HAP-1 (cell line): ENCODE results near the gene DLG5.
A peak's percentile ranks its signal among the peaks of the same experiment; 100 is the strongest.

ENCODE experiments used
- DNase-seq, 2 experiments: peaks; one replicate each; pipeline ENCODE4 v3.0.0-alpha.2; 2016 to 2020; ENCODE audit warnings: low spot score in 2 of 2
- H3K27me3 ChIP-seq: fragments of 250-450 bp; sonication (Bioruptor Pico); 2 replicates; pipeline ENCODE4 v1.5.1; 2020; ENCODE audit warnings: low read depth, mild to moderate bottlenecking, moderate library complexity
- H3K36me3 ChIP-seq: fragments of 250-450 bp; sonication (Bioruptor Pico); replicated peaks from 2 replicates; pipeline ENCODE4 v1.5.1; 2020; ENCODE audit warnings: mild to moderate bottlenecking
- H3K4me1 ChIP-seq: fragments of 250-450 bp; sonication (Bioruptor Pico); 2 replicates; pipeline ENCODE4 v1.5.1; 2020; ENCODE audit warnings: mild to moderate bottlenecking
- H3K4me3 ChIP-seq: fragments of 250-450 bp; sonication (Bioruptor Pico); 2 replicates; pipeline ENCODE4 v1.5.1; 2020; ENCODE audit warnings: mild to moderate bottlenecking, moderate library complexity
- H3K9me3 ChIP-seq: fragments of 250-450 bp; sonication (Bioruptor Pico); 2 replicates; pipeline ENCODE4 v1.5.1; 2020; ENCODE audit warnings: mild to moderate bottlenecking, moderate library complexity
- in situ Hi-C: fragments of 300-500 bp; cut with MboI; formaldehyde crosslinking; loops from 3 replicates; pipeline ENCODE4 v1.14.3; 2020; ENCODE audit warnings: low sequenced_read_pairs, inconsistent platforms, mixed read lengths

Gene DLG5

DNA sequence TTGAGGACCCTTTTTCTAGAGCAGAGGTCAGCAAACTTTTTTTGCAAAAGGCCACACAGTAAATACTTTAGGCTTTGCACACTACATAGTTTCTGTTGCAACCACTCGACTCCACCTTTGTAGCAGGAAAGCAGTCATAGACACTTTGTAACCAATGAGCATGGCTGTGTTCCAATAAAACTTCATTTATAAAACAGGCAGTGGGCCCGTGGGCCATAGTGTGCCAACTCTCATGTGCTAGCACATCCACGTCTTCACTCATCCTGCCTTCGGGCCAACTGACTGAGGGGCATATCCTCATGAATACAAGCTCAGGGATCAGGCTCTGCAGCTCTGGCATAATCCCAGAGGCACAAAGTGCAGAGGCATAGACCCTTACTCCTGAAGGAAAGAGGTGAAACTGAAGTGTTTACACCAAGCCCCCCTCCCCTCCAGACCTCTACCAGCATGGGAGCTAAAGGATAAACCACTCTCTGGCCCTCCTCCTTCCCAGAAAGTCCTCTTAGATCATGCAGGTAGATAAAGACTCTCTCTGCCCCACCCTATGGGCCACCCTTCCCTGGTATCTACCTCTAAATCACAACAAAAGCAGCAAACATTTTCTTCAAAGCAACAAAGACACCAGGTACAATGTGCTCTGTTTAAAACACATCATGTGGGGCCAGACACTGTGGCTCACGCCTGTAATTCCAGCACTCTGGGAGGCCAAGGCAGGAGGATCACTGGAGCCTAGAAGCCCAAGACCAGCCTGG lies 71.0 kb downstream of the DLG5 start:
- DNase-seq, result no peak
- Histone ChIP-seq H3K9me3 (no peaks in the 10 kb centered on the region), H3K4me3 (no peak overlapping the region), H3K36me3 (peaks cover 21% of the 10 kb centered on the region), H3K27me3 (no peaks in the 10 kb centered on the region), H3K4me1 (no peaks in the 10 kb centered on the region)
- in situ Hi-C loops, result loop anchor here (10.0 kb wide), 1 partner anchor 119 kb away; no protein-coding TSS in a partner anchor

DNA sequence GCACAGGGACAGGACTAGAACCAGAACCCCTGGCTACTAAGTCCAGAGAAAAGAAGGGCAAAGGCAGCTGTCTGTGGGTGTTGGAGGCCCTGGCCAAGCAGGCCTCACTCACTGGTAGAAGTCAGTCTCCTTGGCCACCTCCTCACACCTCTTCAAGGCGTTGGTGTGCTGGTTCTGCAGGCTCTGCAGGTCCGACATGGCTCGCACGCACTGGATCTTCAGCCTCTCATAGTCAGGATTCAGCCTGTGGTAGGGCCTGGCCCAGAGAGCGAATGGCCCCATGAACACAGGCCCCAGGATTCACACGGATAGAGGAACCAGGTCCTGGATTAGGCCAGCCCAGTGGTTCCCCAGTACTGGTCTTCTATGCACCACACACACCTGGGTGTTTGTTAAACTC lies 72.4 kb downstream of the DLG5 start:
- no peak for DNase-seq

DNA sequence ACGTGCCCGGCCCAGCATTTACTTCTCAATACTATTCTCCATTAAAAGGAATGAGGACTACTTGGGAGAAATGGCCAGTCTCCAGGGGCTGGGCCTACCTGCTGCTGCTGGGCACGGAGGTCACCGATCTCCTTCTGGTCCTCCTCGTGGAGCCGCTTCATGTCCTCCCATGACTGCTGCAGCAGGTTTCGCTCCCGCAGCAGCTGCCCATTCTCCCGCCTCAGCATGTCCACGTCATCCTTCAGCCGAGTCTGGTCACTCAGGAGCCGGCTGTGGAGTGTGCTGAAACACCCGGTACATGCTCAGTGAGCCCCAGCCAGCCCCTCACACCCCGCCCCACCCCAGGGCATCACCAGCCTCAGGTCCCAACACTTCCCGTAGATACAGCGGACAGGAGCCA lies 73.3 kb downstream of the DLG5 start:
- H3K36me3 ChIP-seq, result peaks cover 21% of the 10 kb centered on the region
- in situ Hi-C loops, result loop anchor here (10.0 kb wide), 1 partner anchor 122 kb away; no protein-coding TSS in a partner anchor

More for the DNA sequence above, 72.4 kb downstream of the DLG5 start:
- in situ Hi-C loops, result loop anchor here (10.0 kb wide), 1 partner anchor 121 kb away; no protein-coding TSS in a partner anchor
- no peaks in the 10 kb centered on the region for H3K4me1 ChIP-seq
- H3K36me3 ChIP-seq, result peaks cover 21% of the 10 kb centered on the region
- H3K27me3 ChIP-seq, result no peaks in the 10 kb centered on the region
- H3K4me3 ChIP-seq, result no peak overlapping the region
- no peaks in the 10 kb centered on the region for H3K9me3 ChIP-seq

DNA sequence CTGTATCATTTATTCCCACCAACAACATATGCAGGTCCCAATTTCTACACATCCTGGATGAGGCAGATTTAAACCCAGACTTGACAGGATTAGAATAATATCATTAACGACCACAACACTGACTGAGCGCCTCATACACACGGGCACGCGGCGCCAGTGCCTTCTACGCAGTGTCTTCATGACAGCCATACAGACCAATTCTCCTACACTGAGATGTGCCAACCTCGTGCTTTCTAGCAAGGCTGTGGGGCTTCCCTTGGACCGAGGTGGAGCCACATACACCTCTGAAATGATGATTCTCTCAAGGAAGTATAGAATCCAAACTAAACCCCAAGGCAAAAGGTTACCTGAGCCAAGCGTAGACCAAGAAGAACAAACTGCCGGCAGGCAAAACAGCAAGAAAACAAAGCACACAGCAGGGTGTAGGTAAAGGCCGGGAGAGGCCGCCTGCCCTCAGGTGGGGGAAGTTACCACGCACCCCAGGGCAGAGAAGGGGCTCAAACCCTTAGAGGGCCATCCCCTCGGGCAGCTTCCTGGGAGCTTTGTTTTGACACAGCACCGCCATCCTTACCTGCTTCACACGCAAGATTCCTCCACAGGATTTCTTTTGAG lies 75.8 kb downstream of the DLG5 start:
- no peaks in the 10 kb centered on the region for H3K9me3 ChIP-seq
- peaks cover 3% of the 10 kb centered on the region; the same call in 1 of the 2 replicates for H3K4me1 ChIP-seq
- H3K4me3 ChIP-seq, result no peak overlapping the region
- H3K36me3 ChIP-seq, result peaks cover 18% of the 10 kb centered on the region
- DNase-seq, result no peak
- in situ Hi-C loops, result loop anchor here (10.0 kb wide), 1 partner anchor 124 kb away; no protein-coding TSS in a partner anchor
- no peaks in the 10 kb centered on the region for H3K27me3 ChIP-seq

More for the DNA sequence above, 73.3 kb downstream of the DLG5 start:
- Histone ChIP-seq H3K4me1 (no peaks in the 10 kb centered on the region), H3K4me3 (no peak overlapping the region), H3K27me3 (no peaks in the 10 kb centered on the region), H3K9me3 (no peaks in the 10 kb centered on the region)
- no peak for DNase-seq

DNA sequence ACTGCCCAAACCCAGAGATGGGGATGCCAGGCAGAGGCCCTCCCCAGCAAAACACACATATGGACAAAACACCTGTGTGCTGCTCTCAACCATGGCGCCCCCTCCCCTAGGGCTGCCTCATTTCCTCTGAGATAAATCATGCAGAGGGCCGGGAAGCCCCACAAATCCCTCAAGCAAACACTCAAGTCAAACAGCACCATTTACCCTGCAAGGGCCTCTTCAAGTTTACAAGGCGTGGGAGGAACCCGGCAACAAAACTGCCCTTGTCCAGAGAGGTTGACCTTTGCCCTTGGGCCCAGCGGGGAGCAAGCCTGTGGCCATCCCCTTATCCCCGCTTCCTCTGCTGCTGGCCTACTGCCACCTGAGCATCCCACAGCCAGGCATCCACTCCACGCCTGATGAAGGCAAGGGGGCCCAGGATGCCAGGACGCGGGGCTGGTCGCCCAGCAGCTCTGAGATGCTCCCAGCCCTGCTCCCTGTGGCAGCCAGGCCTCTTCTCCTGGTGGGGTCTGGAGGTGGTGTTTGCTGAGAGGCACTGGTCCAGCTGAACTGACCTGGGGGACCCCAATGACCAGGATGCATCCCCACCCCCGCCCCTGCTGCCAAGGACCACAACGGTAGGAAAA lies 77.4 kb downstream of the DLG5 start:
- Histone ChIP-seq H3K4me1 (peaks cover 3% of the 10 kb centered on the region; the same call in 1 of the 2 replicates), H3K36me3 (peaks cover 15% of the 10 kb centered on the region), H3K27me3 (no peaks in the 10 kb centered on the region), H3K4me3 (no peak overlapping the region), H3K9me3 (no peaks in the 10 kb centered on the region)
- DNase-seq, result peak in 1 of 2 experiments; percentile 32
- in situ Hi-C loops, result no loop called here

DNA sequence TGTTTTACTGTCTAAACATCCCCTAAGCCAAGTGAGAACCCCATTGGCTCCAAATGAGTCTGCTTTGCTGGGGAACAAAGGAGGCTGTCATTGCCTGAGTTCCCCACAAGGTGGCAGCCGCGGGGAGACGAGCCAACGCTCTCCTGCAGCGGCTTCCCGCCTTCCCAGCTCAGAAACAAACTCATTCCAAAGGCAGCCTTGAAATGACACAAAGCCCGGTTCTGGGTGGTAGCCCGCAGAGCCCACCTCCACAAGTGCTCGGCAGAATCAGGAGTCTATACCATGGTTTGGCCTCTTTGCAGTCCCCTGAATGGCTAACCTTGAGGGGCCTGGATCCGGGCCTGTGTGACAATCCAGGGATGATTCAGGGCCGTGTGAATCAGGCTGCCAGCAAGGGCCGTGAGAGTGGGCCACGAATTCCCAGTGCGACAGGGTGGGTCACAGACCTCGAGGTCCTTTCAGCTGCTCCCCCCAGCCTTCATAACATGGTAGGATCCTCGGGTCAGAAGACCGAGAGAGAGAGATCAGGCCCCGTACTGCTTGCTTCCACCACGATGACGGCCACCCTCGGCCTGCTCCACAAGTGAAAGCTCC lies 79.7 kb downstream of the DLG5 start:
- H3K27me3 ChIP-seq, result no peaks in the 10 kb centered on the region
- H3K4me3 ChIP-seq, result no peak overlapping the region
- no peaks in the 10 kb centered on the region for H3K9me3 ChIP-seq
- peaks cover 11% of the 10 kb centered on the region for H3K36me3 ChIP-seq
- H3K4me1 ChIP-seq, result peaks cover 3% of the 10 kb centered on the region; the same call in 1 of the 2 replicates
- DNase-seq, result peak; percentile 43 to 86
- in situ Hi-C loops, result no loop called here

DNA sequence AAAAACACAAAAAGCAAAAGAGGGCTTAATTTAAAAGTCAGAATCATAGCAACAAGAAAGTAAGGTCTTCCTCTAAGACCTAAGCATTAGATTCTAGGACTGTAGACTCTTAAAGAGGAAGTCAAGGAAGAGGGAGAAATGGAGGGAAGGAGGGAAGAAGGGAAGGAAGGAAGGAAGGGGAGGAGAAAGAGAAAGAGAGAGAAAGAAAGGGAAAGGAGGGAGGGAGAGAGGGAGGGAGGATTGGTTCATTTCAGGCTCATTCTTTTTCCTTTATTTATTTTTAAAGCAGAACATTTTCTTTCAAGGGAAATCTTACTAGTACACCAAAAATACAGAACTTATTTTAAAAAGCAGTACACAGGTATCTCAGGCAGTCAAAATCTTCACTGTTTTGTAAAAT lies 81.1 kb downstream of the DLG5 start:
- no peak overlapping the region for H3K4me3 ChIP-seq
- peaks cover 3% of the 10 kb centered on the region; the same call in 1 of the 2 replicates for H3K4me1 ChIP-seq
- peaks cover 22% of the 10 kb centered on the region for H3K36me3 ChIP-seq
- DNase-seq, result no peak
- H3K9me3 ChIP-seq, result no peaks in the 10 kb centered on the region
- no peaks in the 10 kb centered on the region for H3K27me3 ChIP-seq
- in situ Hi-C loops, result no loop called here

DNA sequence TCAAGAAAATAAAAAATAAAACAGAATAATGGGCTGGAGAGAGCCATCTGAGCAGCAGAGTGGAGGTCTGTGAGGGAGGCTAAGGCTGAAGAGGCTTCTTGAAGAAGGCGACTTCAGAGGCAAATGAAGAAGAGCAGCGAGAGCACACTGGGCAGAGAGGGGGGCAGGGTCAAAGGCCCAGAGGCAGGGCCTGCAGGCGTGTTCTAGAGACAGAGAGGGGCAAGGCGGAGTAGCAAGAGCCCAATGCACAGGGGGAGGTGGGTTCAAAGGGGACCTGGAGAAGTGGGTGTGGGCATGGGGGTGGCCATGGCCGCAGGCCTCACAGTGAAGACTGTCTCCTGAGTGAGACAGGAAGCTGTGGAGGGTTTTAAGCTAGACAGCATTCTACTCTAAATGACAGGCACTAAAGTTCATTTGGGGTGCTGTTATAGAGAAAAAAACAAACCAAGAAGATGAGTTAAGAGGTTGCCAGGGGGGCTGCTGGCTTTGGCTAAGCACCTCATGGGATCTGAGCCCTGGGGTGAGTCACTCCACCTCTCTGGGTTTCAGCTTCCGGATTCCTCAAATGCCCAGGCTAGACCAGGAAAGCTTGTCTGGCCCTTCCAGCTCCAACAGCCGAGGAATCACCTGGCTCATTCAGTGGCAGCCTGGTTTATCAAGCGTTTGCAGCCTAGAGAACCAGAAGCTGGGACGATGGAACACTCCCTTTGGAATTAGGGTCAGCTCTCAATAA lies 81.7 kb downstream of the DLG5 start:
- no peaks in the 10 kb centered on the region for H3K27me3 ChIP-seq
- peaks cover 3% of the 10 kb centered on the region; the same call in 1 of the 2 replicates for H3K4me1 ChIP-seq
- no peak overlapping the region for H3K4me3 ChIP-seq
- no peak for DNase-seq
- peaks cover 22% of the 10 kb centered on the region for H3K36me3 ChIP-seq
- in situ Hi-C loops, result no loop called here
- H3K9me3 ChIP-seq, result no peaks in the 10 kb centered on the region

DNA sequence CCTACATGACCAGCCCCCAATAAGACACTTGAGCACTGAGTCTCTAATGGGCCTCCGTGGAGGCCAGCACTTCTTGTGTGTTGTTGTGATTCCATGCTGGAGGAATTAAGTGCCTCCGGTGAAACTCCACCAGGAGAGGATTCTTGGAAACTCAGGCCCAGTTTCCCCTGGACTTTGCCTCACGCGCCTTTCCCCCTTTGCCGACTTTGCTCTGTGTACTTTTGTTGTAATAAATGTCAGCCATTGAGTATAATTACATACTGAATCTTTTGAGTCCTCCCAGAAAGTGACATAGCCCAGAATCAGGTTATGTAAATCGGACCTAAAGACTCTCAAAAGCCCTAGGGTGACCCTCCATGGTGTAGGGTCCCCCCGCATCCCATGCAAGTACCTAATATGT lies 82.4 kb downstream of the DLG5 start:
- Histone ChIP-seq H3K9me3 (no peaks in the 10 kb centered on the region), H3K4me1 (peaks cover 3% of the 10 kb centered on the region; the same call in 1 of the 2 replicates), H3K4me3 (no peak overlapping the region), H3K27me3 (no peaks in the 10 kb centered on the region), H3K36me3 (peaks cover 23% of the 10 kb centered on the region)
- no peak for DNase-seq
- in situ Hi-C loops, result no loop called here

DNA sequence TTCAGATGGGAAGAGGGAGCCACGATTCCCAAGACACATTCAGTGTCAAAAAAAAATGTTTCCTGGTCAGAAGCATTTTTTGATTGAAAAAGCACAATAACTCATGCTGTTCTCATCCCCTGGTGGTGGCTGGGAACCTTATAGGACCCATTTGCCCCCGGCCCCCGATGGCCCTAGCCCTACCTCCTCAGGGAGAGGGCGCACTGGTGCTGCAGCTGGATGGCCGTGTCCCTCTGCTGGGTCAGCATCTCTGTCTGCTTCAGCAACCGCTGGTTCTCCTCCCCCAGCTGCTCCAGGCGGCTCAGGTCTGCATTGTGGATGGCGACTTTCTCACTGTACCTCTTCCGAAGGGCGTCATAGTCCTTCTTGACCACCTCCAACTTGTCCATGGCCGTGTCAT lies 83.3 kb downstream of the DLG5 start:
- H3K36me3 ChIP-seq, result peaks cover 27% of the 10 kb centered on the region
- H3K4me3 ChIP-seq, result no peak overlapping the region
- H3K27me3 ChIP-seq, result no peaks in the 10 kb centered on the region
- peaks cover 3% of the 10 kb centered on the region; the same call in 1 of the 2 replicates for H3K4me1 ChIP-seq
- in situ Hi-C loops, result no loop called here
- H3K9me3 ChIP-seq, result no peaks in the 10 kb centered on the region
- no peak for DNase-seq

DNA sequence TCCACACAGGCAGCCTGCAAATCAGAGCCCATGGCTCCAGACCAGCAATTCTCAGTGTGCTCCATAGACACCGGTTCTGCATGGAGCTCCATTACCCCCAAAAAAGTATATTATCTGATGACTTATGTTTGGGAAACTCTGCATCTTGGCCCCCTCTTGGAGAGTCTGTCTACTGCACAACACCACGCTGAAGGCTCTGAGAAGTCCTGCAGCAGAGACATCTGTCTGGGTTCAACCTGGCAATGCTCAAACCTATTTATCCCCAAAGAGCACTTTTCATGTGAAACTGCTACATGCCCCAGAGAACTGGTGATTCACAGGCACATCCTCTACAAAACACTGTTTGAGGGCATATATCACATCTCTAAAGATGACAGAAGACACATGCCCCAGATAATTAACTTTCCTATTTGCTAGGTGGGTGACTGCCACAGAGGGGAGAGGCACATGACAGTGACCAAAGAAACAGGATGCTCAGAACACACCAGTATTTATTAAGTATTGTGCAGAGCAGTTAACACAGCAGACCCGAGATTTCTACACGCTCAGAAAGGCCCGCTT lies 83.8 kb downstream of the DLG5 start:
- Histone ChIP-seq H3K4me3 (no peak overlapping the region), H3K27me3 (no peaks in the 10 kb centered on the region), H3K9me3 (no peaks in the 10 kb centered on the region), H3K36me3 (peaks cover 27% of the 10 kb centered on the region), H3K4me1 (peaks cover 3% of the 10 kb centered on the region; the same call in 1 of the 2 replicates)
- in situ Hi-C loops, result no loop called here
- DNase-seq, result no peak

DNA sequence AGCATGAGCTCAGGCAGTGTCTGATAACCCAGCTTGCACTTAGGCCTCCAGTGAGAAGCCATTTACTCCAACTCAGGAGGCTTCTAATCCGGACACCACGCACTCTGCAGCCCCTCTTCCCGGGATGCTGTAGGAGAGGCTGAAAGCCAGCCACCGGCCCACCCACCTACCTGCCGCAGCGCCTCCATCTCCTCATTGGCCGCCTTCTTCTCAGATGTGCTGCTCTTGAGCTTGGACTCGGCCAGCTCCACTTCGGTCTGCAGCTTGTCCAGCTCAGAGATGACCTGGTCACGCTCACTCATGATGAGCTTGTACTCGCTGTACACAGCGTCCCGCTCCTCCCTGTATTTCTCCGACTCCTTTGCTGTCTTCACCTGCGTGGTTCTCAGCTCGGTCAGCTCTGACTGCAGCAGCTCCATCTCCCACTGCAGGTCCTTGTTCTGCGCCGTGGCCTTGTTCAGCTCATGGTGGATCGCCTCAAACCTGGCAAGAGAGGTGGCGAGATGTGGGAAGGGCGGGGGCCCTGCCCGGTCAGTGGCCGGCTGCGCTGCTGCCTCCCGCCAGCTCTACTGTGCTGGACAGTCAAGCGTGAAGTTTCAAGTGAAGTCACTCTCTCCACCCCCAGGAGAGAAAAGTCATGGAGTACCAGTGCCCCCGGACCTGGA lies 84.7 kb downstream of the DLG5 start:
- Histone ChIP-seq H3K36me3 (peaks cover 27% of the 10 kb centered on the region), H3K4me3 (no peak overlapping the region), H3K4me1 (peaks cover under 1% of the 10 kb centered on the region; the same call in 1 of the 2 replicates), H3K27me3 (no peaks in the 10 kb centered on the region), H3K9me3 (no peaks in the 10 kb centered on the region)
- DNase-seq, result no peak
- in situ Hi-C loops, result no loop called here
